ENCODE results near the gene NOP53. TPM values are rescaled to one million over a fixed set of nuclear protein-coding genes. Genes with fewer than 3 reads are reported as not detected.

NOP53 gene
- total and polyA plus RNA-seq, 2 of the 8 experiments (the other 6 are each of a cell fraction or from before 2014, with no cell fraction given), result 107 to 245 TPM

Small RNAs within 50 kb of the gene (small RNA-seq; reads per million reads assigned to genes)
- gene AC008745.1 (ENCODE audit: insufficient read depth) (not detected), gene SNORD23 (ENCODE audit: insufficient read depth) (not detected)

Other genes with a start within 250 kb of the NOP53 start
- gene NAPA, start 230.5 kb upstream of the NOP53 start, total RNA-seq (2021; fragmentation: NEBNext Ultra II Directional; extraction: Animal tissue kit (Norgen Biotek cat#: 25700)), result 58.3 and 58.5 TPM in 2 replicates
- gene NAPA, start 230.5 kb upstream of the NOP53 start, polyA plus RNA-seq (2011; rRNA removed), result 78.2 and 101 TPM in 2 replicates
- gene ZNF541, start 172.4 kb upstream of the NOP53 start, total RNA-seq (2021; fragmentation: NEBNext Ultra II Directional; extraction: Animal tissue kit (Norgen Biotek cat#: 25700)), result 0.50 TPM in 1 of 2 replicates, not detected in the other
- gene ZNF541, start 172.4 kb upstream of the NOP53 start, polyA plus RNA-seq (2011; rRNA removed), result 0.05 and 0.11 TPM in 2 replicates
- 29.2 and 30.0 TPM in 2 replicates for gene BICRA, start 136.4 kb upstream of the NOP53 start, total RNA-seq (2021; fragmentation: NEBNext Ultra II Directional; extraction: Animal tissue kit (Norgen Biotek cat#: 25700))
- 1.5 and 3.8 TPM in 2 replicates for gene BICRA, start 136.4 kb upstream of the NOP53 start, polyA plus RNA-seq (2011; rRNA removed)
- 13.0 and 14.3 TPM in 2 replicates for gene EHD2, start 32.1 kb upstream of the NOP53 start, total RNA-seq (2021; fragmentation: NEBNext Ultra II Directional; extraction: Animal tissue kit (Norgen Biotek cat#: 25700))
- 4.5 and 12.4 TPM in 2 replicates for gene EHD2, start 32.1 kb upstream of the NOP53 start, polyA plus RNA-seq (2011; rRNA removed)
- gene SELENOW, start 33.2 kb downstream of the NOP53 start, total RNA-seq (2021; fragmentation: NEBNext Ultra II Directional; extraction: Animal tissue kit (Norgen Biotek cat#: 25700)), result 361 and 371 TPM in 2 replicates
- 588 and 709 TPM in 2 replicates for gene SELENOW, start 33.2 kb downstream of the NOP53 start, polyA plus RNA-seq (2011; rRNA removed)
- gene TPRX1, start 59.0 kb downstream of the NOP53 start, total RNA-seq (2021; fragmentation: NEBNext Ultra II Directional; extraction: Animal tissue kit (Norgen Biotek cat#: 25700)), result not detected in 2 replicates
- 0.03 and 0.05 TPM in 2 replicates for gene TPRX1, start 59.0 kb downstream of the NOP53 start, polyA plus RNA-seq (2011; rRNA removed)
- not detected in 2 replicates for gene CRX, start 76.4 kb downstream of the NOP53 start, total RNA-seq (2021; fragmentation: NEBNext Ultra II Directional; extraction: Animal tissue kit (Norgen Biotek cat#: 25700))
- gene CRX, start 76.4 kb downstream of the NOP53 start, polyA plus RNA-seq (2011; rRNA removed), result 0.06 and 0.08 TPM in 2 replicates
- gene TPRX2, start 113.7 kb downstream of the NOP53 start, total RNA-seq (2021; fragmentation: NEBNext Ultra II Directional; extraction: Animal tissue kit (Norgen Biotek cat#: 25700)), result not detected in 2 replicates
- gene TPRX2, start 113.7 kb downstream of the NOP53 start, polyA plus RNA-seq (2011; rRNA removed), result not detected in 2 replicates
- gene SULT2A1, start 140.8 kb downstream of the NOP53 start, total RNA-seq (2021; fragmentation: NEBNext Ultra II Directional; extraction: Animal tissue kit (Norgen Biotek cat#: 25700)), result not detected in 2 replicates
- gene SULT2A1, start 140.8 kb downstream of the NOP53 start, polyA plus RNA-seq (2011; rRNA removed), result not detected in 2 replicates
- gene BSPH1, start 246.6 kb downstream of the NOP53 start, total RNA-seq (2021; fragmentation: NEBNext Ultra II Directional; extraction: Animal tissue kit (Norgen Biotek cat#: 25700)), result not detected in 2 replicates
- gene BSPH1, start 246.6 kb downstream of the NOP53 start, polyA plus RNA-seq (2011; rRNA removed), result not detected in 2 replicates
- gene ELSPBP1, start 249.1 kb downstream of the NOP53 start, total RNA-seq (2021; fragmentation: NEBNext Ultra II Directional; extraction: Animal tissue kit (Norgen Biotek cat#: 25700)), result not detected in 2 replicates
- gene ELSPBP1, start 249.1 kb downstream of the NOP53 start, polyA plus RNA-seq (2011; rRNA removed), result not detected in 2 replicates